ENCODE data around the gene DAB1.

DAB1 gene

GRCh38 chr1:56953386-56953785 lies 470.5 kb downstream of the DAB1 start:
- no peak for DNase-seq (ENCODE audit: low read depth, low spot score)

GRCh38 chr1:56952501-56952900 lies 471.4 kb downstream of the DAB1 start:
- DNase-seq (ENCODE audit: low read depth, low spot score) = no peak

GRCh38 chr1:56948403-56949023 lies 475.3 kb downstream of the DAB1 start:
- DNase-seq (ENCODE audit: low read depth, low spot score) = no peak
